NCI-H187 treated with DMSO at 0.1 percent for 48 hours (cell line): ENCODE data around the gene NCAM1.

Source experiments
- DNase-seq: peaks from one replicate; lab custom pipeline; 2025; lab: John Stamatoyannopoulos, UW

Gene NCAM1

DNA sequence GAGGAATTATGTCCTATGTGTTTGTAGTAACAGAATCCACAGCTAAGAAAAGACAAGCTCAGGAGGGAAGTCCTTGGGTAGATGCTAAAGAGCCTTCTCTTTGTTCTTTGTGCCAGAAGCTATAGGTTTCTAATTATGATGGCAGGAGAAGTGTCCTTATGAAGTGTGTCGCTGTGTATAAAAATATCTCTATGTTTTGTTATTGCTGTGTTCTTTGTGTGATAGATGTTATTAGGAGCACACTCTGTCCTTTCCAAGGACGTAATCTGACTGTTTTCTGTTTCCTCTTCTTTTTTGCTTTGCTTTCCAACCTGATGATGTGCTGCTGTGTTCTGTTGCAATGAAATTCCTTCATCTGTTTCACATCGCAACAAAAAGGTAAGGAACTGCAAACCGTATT is 171.9 kb downstream of the NCAM1 start:
- no peak for DNase-seq

DNA sequence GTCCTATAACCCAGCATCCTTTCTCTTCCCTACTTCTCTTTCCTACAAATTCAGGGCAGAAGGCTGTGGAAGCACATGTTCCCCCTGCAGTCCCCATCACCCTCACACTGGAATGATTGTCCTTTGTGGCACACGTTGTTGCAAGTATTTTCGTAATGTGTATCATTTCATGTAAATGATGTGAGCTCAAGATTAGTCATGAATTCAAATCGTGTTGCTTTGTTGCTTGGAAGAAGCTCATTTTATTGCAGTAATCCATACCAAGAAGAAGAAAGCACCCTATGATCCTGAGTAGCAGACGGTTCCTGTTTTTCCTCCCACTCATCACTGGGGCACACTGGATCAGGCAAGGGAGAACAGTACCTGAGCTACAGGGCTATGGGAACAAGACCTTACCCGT is 173.4 kb downstream of the NCAM1 start:
- DNase-seq = no peak

DNA sequence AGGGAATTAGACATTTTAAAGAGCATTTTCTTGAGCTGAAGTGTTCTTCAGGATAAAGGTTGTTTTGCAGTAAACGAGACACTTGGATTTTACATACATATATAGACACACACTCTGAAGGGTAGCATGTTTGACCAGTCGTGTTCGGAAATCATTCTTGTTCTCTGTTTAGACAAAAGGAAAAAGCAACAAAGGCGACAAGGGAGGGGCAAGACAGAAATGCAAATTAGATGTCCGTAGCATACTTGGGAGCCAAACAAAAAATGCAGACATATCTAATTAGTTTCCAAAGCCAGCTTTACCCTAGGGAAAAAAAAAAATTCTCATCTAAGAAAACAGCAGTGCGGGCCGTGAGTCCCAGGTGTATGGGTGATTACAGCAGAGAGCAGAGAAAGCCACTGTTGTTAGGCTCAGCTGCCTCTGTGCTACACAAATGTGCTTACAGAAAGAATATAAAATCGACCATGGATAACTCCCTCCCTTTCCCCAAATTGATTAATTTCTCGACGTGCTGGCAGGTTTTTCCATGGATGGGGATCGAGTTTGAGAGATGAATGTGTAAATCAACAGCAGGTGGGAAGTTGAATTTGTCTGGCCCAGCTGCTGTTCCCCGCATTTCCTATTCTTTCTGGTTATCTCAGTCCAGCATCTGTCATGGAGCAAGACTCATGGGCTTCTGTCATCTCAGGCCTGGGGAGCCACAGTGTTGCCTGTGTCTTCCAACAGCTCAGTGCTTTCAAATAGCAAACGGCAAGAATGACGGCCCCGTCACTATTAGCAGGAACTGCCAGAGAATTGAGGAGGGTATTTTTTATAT is 176.7 kb downstream of the NCAM1 start:
- no peak for DNase-seq

DNA sequence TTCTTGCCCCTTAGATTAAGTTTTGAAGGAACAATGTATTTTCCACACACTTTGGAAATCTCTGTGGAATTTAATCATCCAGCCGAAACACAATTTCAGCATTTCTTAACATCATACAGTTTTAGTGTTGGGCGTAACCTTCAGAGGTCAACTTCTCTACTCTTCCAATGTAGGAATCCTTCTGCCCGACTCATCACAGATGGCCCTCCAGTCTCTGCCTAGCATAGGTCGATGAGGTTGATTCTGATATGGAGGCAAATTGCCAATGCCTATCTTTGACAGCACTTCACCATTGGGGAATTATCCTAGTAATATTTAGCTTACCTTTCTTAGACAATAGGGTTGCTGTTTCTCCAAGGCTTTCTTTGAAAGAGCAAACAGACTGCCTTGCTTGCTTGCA is 177.5 kb downstream of the NCAM1 start:
- DNase-seq = no peak

DNA sequence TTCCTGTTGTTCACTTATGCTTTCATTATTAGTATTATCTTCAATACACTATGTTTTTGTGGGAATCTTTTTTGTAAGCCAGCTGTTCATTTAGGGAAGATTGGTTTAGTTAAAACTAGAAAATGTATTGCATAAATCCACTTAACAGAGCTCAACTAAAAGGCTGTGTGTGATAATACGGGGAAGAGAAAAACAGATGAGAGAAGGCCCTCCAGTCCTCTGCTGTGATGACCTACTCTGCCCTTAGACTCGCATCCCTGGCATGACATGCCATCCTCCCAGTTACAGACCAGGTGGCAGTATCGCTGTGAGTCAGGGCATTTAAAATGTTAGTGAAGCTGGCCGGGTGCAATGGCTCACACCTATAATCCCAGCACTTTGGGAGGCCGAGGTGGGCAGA is 179.8 kb downstream of the NCAM1 start:
- DNase-seq = no peak

DNA sequence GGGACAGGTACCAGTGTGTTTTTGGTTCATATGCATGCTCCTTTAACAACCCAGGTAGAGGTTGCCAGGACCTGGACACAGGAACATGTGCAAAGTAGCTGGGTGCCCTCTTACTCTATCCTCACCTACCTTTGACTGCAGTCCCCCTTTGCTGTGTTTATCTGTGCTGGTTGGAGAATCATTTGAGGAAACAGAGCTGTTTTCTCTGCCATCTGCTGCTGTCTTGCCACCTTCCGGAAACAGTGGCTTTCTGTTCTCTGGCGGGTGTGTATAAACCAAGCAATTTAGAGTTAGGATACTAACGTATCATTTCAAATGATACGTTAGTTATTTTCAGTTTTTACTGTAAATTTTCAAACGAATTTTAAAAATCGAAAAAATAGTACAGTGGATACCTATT is 181.3 kb downstream of the NCAM1 start:
- DNase-seq = no peak

DNA sequence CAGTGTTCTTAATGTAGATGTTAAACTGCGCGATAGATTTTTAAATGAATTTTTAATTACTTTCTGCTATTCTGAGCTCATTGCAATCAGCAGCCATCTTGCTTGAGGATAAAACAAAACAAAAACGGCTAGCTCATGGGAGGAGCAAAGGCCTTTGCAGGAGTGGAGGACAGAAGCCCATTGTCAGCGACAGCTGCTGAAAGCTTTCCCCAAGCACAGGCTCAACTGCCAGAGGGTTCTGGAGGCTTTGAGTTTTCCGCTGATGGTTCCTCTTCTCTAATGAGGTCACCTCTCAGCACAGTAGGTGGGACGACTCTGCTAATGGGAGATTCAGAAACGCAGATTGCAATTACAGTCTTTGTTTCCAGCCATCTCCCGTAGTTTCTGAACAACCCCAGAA is 186.0 kb downstream of the NCAM1 start:
- no peak for DNase-seq

DNA sequence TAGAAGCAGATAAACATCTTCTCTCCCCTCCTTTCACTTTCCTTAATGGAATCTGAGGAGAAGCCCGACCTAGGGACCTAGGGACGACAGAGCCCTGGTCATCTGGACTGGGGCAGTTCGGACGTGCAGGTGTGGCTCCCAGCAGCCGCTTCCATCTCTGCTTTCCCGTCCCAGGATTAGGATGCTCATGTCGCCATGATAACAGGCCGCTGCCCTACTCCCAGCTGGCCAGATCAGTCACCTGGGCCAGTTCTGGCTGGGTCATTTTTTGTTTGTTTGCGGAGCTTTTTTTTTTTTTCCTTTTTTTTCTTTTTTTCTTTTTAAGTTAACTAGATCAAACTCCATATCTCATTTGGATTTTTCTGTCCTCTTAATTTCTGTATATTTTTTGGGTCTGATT is 186.9 kb downstream of the NCAM1 start:
- no peak for DNase-seq

DNA sequence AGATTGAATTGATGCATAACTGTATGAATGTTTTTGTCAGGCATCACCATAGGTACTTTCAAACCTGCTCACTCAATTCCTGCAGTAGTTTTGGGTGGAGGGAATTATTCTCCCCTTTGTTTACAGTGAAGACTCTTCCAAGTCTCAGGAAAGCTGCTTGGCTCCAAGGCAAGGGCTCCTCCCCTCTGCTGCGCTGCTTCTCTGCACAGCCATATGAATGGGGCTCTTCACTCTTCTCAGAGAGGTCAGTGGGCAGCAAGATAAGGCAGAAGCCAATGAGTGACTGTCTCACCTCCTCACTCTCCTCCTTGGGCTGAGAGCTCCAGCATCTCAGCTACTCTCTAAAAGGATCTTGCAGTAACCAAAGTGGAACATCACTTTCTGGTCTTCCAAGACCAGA is 187.4 kb downstream of the NCAM1 start:
- DNase-seq = no peak

DNA sequence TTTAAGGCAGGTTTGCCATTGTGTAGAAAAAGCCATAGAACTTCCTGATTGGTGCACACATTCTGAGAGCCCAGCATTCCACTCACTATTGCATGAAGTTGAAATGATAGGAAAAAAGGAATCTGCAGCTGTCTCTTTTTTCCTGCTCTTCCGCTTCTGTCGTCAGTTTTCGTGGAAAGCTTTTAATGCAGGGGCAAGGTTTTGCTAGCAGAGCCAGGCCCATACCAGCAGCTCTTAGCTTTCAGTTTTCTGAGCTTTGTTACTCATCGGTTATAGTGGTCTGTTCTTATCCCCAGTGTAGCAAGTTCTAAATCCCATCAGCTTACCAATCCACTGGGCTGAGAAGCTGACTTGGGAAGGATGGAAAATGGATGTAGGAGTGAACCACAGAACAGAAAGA is 190.3 kb downstream of the NCAM1 start:
- DNase-seq = no peak

DNA sequence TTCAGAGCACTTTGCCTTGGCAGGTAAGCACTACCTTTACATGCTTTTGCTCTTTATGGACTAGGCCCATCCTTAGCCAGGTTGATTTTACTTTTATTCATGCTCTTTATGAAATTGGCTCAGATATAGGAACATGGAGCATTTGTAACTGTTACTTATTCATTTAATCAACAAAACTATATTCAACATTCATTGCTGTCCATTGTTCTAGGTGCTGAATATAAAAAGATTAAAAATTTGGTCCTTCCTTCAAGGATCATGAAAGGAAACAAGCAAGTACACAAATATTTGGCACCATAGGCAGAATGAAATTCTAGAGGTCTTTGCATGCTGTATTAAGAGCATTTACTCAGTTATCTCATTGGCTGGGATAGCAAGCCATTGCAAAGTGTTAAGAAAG is 191.3 kb downstream of the NCAM1 start:
- no peak for DNase-seq

DNA sequence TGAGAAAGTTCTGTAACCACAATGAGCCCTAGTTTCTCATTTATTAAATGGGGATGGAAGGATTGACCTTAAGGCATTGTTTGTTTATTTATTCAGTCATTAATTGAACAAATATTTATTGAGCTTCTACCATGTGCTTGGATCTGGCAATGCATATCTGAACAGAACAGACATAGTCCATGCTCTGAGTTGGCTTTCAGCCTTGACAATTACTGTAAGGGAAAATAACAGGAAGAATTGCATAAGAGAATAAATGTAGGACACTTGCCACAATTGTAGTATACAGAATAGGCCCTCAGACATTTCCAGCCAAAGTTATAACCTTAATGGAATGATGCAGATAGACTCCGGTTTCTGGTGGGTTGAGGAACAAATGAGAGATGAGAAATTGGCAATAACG is 192.6 kb downstream of the NCAM1 start:
- no peak for DNase-seq

DNA sequence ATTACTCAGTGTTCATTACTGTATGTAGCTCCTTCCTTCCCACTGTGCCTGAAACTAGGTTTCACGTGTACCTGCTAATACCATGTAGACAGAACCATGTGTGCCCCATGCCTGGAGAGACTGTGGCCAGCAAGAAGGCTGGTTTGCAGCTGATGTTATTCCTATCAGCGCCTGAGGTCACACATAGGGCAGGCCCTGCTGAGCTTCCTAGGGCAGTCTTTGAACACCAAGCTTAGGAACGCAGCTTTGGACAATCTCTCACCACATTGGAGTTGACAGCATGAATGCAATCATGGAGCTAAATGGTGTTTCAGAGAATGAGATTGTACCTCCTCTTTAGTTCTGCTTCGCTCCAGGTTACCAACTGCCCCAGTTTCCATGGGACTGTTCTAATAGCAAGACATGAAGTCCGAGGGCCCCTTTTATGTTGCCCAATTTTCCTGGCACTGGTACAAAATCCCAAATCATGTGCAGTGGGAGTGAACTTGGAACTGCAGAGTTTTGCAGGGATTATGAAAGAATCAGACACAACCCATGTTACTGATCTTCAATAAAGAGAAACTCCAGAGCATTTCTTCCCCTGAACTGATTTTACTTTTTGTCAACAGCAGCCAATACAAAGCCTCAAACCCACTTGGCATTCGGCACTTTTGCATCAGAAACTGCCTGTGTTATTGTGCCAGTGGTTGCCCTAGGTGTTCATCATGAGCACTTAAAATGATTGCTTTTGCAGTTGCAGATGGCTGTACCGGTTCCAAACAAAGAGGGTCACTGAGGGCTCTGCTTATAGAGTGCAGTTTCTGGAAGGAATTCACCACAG is 199.0 kb downstream of the NCAM1 start:
- no peak for DNase-seq

DNA sequence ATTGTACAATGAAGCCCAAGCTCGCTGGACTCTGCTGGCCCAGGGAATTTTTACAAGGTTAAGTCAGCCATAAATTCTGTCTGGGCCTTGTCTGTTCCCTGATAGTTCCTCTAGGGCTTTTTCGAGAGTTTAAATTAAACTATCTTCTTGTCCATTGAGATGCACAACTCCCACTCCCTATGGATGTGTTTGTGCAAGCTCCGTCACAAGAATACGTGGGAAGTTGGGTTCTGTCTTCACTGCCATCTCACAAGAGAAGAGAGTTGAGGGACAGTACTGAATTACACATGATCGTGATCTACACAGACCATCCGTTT is 199.5 kb downstream of the NCAM1 start:
- no peak for DNase-seq

DNA sequence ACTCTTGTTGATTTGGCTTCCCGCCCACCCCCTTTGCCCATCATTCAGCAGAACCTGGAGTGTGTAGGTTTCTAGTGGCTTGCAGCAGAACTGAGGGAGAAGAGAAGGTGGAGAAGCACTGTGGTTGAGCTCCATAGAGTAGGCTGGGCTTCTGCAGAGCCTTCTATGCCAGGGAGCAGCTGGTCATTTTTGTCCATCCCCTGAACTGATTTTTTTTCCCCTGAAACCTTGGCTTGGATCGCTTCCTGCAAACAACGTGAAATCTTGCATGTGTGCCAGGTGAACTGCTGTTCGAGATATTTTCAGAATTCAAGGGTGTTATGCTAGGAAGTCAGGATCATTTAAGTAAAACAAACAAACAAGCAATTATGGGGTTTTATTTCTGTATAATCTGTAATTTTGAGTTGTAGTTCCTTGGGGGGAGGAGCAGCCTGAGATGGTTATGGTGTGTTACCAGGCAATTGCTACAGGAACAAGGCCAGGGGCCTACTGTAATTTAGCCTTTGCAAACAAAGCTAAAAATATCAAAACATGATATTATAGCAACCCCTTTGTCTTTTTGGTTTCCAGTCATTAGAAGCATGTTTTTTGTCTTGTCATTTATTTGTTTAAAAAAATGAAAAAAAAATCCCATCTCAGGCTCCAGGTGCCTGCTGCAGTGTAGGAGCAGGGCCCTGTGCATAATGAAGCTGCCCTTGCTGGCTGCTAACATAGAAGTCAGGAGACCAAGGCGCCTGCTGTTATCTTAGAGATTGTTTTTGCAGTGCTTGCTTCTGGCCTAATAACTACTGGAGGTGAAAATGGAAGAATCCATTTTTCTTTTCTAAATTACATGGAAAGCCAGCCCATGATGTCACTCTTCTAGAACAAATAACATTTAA is 200.7 kb downstream of the NCAM1 start:
- no peak for DNase-seq

DNA sequence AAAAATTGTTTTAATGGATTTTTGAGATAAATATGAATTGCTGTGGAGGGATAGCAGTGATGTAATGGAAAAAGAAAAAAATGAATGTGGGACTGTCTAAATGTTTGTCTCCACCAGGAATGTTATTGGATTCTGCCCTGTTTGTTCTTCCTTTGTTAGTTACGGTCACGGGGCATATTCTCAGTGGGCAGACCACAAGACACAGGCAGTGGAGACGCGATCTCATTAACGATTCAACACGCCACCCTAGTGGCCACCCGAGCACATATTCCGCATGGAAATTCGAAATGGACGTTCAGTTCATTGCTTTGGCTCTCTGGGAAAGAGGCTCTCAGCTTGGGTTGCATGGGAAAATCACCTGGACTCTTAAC is 201.4 kb downstream of the NCAM1 start:
- no peak for DNase-seq

DNA sequence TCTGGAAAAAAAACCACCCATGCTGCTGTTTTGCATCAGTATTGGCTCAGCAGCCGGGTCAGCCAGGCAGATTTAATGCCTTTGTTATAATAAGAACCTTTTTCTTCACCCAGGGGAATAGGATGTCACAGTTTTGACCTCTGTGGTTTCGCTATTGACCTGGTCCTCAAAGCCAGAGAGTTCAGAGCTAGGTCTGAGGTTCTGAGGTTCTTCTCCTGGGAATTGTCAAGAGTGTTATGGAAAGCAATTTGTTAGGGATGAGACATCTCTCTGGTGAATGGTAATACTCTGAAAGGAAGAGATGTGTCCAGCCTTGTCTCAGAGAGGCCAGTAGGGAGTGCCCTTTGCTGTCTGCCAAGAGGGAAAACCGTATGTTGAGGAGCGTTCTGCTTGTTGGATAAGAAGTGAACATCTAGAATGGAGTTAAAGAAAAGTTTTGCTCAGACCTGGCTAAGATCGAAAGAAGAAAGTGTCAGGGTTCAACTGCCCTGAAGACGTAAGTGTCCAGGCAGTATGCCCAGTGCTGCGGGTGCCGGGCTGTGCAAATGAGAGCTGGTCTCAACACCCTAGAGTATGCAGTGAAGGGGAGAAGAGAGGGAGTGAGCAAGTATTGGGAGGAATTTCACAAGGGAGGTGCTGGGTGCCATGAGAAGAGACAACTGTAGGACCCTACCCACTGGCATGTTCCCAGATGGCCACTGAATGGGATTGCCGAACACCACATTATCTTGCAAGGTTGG is 202.2 kb downstream of the NCAM1 start:
- no peak for DNase-seq

DNA sequence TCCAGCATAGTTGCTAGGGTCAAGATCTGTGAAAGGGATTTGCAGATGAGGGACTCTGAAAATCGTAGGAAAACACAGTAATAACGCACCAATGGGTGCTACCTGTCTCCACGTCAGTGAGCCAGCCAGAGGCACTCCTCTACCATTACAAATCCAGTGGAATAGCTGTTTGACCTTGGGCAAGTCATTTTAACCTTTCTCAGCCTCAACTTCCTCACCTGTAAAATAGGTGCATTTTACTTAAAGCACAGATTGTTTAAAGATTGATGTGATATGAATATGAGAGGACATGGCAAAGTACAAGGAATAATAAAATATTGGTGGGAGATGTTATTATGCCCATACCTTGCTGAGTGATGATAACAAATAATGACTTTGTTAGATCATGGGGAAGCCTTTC is 205.1 kb downstream of the NCAM1 start:
- DNase-seq = no peak

DNA sequence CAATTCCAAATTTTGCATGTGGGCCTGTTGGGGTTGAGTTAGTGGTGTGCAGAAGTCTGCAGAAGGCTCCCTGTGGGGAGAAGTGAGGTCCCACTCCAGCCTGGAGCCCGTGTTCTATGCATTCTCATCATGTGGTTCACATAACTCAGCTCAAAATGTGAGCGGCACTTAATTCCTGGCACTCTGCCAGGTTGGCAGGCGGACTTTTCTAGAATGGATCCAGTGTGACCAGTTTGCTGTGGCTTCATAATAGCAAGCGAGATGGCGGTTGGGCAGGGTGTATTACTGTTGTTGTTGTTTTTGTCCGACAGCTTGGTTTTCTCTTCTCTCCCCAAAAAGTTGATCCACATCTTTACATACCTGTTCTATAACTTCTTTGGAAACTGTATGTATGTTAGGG is 206.4 kb downstream of the NCAM1 start:
- no peak for DNase-seq

DNA sequence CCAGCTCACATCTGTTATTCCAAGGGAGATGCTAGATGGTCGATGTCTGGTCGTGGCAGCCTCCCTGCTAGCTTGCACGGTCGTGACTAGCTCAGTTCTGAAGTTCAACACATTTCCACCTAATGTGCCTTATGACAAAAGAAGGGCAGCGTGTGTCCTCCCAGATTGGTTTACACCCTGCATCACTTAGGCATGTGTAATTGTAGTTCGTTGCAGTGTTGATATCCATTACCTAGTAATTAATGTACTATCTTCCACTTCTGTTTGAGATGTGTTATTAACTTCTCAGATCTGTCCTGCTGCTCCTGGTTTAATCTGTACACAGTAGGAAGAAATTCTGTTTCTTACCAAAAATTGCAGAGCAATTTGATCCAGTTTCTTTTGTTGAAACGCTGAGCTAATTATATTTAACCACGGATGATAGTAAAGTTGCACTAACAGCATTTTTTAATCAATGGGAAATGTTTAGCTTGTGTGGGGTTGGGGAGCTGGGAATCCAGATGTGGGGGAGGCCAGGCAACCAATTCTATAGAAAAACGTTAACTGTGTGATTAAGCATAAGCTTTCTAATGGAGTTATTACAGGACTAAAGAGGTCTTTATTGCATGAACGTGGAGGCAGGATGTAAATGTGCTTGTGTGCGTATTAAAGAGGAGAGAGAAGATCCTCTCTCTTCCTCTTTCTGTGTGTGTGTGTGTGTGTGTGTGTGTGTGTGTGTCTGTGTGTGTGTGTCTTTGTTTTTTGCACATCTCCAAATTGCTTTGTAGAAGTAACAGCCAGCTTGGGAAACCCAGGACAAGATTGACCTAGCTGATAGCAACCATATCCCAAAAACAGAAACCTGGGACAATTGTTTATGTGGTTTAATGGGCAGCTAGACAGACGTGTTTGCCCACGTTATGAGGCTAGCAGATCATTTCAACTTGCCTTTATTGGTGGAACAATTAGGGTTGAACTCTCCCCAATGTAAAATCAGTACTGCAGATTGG is 207.4 kb downstream of the NCAM1 start:
- no peak for DNase-seq
